PC-3 (cell line): ENCODE measurements around the gene PRKACB.

Experiments
- CTCF ChIP-seq: fragments of 300-600 bp; sonication (generic); conservative IDR thresholded peaks from 2 replicates; pipeline ENCODE4 v1.5.1; 2017; ENCODE audit warnings: antibody characterized with exemption, low read depth, mild to moderate bottlenecking, low read length
- EZH2 ChIP-seq: fragments of 300-600 bp; sonication (generic); IDR thresholded peaks from one replicate; pipeline ENCODE4 v1.6.1; 2017; ENCODE audit warnings: antibody characterized with exemption, mild to moderate bottlenecking, low read length; ENCODE audit not compliant: unreplicated experiment
- EZH2phosphoT487 ChIP-seq: fragments of 300-600 bp; sonication (generic); IDR thresholded peaks from 2 replicates; pipeline ENCODE4 v1.6.1; 2018; ENCODE audit warnings: mild to moderate bottlenecking, antibody characterized with exemption, low read length, borderline replicate concordance

GRCh38 chr1:84250668-84251067, 106.6 kb downstream of the PRKACB start:
- TF ChIP-seq CTCF (no peak), EZH2 (no peak), EZH2phosphoT487 (no peak)
